Activated naive CD4-positive, alpha-beta T cell treated with Interleukin-2 at 50 U/mL for 16 hours (primary cell): ENCODE measurements around the gene CD247.

Source experiments
- DNase-seq: peaks from one replicate; pipeline ENCODE4 v3.0.0-alpha.2; 2020

The CD247 gene

DNA sequence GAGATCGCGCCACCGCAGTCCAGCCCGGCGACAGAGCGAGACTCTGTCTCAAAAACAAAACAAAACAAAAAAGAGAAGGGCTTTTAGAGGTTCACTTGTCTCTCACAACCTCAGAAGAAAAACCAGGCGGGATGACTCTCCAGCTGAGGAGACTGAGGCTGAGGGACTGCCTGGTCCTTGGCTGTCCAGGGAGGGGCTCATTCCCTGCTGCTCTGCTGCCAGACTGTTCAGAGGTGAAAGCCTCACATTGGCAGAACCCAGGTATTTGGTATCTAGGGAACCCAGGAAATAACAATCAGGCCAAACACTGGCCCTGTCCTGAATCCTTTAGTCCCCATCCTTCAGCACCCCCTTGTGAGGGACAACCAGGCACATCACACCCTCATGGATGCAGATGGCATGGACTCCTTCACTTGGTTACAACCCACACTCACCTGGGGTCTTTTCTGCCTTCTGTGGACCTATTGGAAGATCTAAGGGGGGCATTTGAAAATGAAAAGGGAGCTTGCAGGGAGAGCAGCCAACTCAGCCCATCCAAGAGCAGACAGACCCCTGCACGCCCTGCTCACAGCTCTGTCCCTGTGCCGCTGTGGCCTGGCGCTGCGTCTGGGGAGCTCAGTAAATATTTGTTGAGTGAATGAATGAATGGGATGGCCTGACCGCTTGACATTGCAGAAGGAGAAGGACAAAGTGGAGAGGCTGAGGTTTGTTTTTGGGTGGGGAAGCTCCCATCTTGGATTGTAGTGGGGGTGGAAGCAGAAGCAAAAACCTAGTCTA is 33.4 kb downstream of the CD247 start:
- no peak for DNase-seq

DNA sequence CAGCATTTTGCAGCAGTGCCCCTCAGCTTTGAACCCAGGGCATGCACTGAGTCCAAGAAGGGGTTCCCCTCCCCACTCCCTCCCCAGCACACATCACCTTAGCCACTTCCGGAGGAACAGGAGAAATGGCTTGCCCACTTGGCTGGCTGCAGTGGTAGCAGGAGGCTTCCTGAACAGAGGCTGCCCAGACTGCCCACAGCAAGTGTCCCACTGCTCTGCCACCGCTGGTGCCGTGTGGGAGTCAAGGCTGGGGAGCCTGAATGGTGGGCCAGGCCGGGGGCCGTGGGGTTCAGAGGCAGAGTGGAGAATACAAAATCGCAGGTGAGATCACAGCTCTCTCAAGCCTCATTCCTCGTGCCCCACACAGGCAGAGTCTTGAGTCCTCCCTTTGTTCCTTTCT is 34.5 kb downstream of the CD247 start:
- DNase-seq, result no peak

DNA sequence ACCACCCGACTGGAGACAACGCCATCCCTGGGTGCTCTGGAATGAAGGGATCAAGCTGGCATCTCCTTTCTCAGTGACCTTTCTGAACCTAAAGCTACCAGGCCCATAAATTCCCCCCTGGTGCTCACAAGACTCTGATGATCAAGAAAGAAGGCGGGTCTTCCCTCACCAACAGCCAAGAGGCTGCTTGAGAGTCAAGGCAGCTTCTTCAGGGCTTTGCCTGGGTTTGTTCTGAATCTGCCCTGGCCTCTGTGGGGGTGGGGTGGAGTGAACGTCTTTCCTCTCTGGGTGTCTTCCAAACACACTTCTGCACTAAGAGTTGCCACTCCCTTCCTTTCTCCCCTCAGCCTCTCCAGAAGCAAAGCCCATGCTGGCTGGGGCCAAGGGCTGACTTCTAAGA is 36.1 kb downstream of the CD247 start:
- peak; percentile 40 for DNase-seq

DNA sequence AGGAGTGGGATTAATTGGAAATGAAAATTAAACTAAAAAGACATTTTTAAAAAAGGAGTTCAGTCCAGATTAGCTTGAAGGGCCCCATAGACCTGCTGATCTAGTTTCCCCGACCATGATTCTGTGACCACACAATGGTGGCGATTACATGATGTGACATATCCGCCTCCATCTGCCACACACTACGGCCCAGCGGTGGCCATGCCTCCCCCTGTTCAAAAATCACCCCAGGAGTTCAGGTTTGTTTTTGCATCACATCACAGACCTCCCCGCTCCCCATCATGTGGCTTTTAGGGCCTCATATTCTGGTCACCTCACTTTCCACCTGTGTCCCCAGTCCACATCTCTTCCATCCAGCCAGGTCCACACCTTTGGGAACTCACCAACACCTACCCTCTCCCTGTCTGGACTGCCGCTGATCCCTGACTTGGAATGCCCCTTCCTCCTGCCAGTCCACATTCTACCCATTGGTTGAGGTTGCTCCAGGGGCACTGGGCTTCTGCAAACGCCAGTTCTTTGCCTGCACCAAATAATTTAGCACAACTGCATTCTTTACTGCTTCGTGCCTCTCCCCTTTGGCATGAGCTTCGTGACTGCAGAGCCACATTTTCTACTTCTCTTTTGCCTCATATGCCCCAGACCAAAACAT is 38.9 kb downstream of the CD247 start:
- no peak for DNase-seq

GRCh38 chr1:167477986-167478385 is 40.3 kb downstream of the CD247 start:
- no peak for DNase-seq

GRCh38 chr1:167476061-167476460 is 42.3 kb downstream of the CD247 start:
- no peak for DNase-seq

GRCh38 chr1:167474191-167474641 is 44.1 kb downstream of the CD247 start:
- DNase-seq, result peak; percentile 64

- DNase-seq, result no peak
These were observed 44.6 kb downstream of the CD247 start for GRCh38 chr1:167473761-167474160.

DNA sequence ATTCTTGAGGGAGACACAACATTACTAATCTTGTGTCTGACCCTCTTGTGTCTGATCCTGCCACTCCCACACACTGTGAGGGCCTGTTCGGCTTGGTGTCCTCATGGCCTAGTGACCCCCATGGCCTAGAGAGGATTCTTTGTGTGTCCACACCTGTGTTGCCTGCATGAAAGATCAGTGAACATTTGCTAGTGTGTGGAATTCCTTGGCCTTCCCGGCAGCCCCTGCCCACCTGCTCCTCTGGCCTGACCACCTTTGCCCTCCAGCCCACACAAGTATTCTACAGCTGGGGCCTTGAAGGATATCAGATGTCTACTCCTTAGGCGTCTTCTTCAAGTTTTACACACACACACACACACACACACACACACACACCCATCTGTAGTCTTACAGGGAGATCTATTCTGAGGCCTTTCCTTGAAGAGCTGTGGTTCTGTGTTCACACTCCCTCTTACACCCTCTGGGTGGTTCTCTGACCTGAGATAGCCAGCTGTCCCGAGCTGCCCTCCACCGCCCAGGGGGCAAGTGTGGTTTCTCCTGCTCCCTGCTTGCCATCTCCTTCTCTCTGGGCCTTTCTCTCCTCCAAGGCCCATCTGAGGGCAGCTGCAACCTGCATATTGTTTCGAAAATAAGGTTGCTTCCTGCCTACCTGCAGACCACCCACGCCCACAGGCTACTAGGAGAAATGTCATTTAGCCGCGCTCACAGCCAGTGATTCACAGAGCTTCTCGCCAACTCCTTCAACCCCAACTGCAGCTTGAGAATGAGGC is 45.4 kb downstream of the CD247 start:
- peak; percentile 50 for DNase-seq

- no peak for DNase-seq
These were observed 46.8 kb downstream of the CD247 start for GRCh38 chr1:167471568-167471967.

- DNase-seq, result no peak
These were observed 48.9 kb downstream of the CD247 start for GRCh38 chr1:167469280-167469965.

DNA sequence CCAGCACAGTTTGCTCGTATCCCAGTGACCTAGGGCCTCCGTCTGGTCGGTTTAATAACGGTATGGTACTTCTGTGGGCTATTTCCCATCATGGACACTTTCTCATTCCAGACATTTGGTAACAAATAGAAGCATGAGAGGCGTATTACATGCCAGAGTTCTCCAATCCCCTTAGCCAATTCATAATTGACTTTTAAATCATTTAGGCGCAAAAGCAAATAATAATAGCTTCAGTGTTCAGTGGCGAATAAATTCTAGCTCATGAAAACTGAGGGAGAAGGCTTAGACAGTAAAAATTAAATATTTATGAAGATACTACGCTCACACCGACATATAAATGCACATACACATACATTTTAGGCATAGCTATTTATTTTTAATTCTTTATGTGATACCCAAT is 50.6 kb downstream of the CD247 start:
- DNase-seq, result no peak

DNA sequence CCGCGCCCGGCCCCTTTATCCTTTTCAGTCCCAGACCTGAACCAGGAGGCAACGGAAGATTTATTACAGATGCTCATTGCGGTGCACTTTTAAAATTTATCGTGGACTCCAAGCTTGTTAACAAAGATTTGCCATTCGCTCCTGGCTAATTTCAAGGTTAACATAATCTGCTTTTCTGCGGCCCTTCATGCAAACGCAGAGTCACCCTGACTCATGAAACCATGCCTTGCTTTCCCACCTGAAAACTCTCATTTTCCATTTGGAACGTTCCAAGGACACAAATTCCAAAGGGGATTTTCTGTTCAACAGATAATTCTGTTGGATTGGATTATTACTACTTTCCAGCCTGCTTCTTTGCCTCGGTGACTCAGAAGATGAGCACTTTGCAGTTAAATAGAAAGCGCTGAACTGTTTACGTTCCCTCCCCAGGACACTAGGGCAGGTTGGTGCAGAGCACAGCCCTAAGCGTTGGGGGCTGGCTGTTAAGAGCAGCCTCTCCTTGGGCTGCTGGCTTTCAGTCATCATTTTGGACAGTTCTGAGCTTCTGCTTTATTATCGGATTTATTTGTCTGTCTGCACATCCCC is 51.1 kb downstream of the CD247 start:
- no peak for DNase-seq

DNA sequence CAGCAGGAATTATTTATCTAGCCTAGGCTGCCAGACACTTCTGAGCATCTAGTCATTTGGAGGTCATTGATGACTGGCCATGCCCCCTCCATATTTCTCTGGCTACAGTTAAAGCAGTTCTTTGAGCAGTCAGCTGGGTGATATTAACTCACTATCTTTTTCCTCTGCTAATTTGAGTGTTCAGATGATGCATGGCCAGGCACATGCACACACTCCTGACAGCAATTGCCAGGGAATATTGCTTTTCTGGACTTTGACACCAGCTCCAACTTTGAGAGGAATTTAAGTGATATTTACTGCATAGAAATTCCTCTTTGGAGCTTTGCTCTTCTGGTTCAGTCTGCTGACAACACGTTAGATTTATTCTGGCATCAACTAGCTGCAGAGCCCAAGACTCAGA is 52.6 kb downstream of the CD247 start:
- DNase-seq, result no peak

DNA sequence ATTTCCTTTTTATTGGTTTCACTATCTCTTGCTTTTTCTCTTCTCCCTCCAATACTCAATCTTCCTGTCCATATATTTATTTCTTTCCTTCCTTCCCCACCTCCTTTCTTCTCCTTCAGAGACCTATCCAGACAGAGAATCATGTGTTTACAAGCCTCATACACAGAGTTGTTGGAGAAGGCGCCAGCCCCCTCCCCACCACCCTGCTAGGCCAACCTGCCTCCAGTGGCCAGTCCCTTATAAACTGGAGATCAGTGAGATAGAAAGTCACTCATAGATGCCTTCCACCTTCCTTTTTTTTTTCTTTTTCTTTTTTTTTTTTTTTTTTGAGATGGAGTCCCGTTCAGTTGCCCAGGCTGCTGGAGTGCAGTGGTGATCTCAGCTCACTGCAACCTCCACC is 53.3 kb downstream of the CD247 start:
- DNase-seq, result no peak

DNA sequence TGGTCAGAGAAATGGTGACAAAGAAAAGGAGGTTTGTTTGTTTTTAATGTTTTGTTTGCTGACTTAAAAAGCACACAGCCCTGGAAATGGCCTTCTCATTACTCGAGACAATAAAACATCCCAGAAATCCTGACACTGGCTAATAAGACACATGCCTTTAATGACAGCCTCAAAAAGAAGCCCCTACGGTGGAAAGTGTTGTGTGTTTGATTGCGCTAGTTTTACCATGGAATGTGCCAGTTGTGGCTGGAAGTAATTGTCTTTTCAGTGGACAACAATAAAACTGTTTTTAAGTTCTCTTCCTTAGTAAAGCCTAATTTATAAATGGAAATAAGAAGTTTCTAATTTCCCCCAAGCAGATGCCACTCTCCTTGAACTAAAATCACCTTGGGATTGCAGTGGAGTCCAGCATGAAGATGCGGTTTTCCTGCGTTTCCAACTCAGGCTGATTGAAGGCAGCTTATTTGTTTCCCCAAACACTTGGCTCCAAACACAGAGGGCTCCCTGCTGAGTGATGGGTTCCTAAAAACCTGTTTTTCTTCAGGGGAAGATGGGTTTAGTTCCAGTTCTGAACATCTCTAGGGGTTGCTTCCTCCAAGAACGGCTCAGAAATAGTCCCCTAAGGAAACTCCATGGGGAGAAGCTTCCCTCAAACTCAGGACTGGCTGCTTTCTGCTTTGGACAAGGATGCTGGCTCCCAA is 54.3 kb downstream of the CD247 start:
- DNase-seq, result no peak

GRCh38 chr1:167463080-167463479 is 55.2 kb downstream of the CD247 start:
- no peak for DNase-seq

DNA sequence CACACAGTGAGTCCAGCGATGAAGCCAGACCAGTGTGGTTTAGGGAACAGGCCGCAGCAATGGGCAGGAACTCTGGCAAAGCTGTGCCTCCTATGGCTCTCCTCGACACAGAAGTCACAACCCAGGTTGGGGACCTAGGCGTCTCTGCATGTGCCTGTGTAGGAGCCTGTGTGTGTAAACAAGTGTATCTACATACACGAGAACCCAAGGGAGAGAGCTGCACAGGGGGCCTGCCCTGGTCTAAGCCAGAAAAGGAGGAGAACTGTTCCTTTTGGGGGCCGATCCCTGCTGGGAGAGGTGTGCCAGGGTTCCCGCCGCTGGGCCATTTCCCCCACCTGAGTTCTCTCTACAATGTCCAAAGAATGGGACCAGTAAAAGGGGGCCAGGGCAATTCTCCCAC is 56.0 kb downstream of the CD247 start:
- no peak for DNase-seq

DNA sequence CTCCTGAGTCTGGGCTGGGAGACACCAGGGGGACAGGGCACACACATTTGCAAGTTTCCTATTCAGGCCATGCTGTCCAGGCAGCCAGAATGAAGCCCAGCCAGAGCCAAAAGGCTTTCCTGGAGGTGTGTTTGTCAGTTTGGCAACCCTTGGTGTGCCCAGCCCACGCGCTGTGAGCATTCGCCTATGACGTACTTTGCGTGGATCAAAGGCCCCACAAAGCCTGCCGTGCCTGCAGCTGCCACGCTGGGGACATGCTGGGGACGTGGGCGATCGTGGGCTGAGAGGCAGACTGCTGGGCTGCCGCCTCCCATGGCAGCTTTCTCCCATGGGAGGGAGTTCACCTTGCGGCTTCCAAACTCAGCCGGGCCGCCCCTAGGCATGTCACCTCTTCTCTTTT is 57.5 kb downstream of the CD247 start:
- DNase-seq, result peak; percentile 49

DNA sequence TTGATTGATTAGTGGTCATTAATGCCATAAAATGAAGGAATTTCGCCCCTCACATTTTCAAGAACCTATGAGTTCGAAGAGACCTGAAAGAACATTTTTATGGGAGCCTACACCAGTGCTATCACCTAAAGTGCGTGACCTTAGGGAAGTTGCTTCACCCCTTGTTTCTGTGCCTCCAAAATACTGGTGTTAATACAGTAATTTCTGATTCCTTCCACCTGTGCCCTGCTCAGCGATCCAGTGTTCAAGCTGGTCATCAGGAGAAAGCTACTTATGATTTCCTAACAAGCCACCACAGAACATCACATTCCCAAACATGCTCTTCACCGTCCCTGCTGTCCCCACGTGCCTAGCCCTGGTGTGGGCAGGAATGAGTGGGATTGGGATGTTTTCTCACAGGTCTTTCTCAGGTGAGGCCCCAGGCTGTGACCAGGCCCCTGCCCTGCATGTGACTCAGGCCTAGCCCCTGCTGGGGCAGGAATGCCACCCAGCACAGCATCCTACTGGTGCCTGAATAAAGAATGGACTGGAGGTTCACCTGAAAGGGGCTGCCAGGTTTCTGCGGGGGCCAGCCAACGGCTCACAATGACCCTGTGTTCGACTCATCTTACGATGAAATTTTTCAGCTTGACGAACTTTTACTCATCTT is 60.3 kb downstream of the CD247 start:
- DNase-seq, result no peak

GRCh38 chr1:167456926-167457325 is 61.4 kb downstream of the CD247 start:
- DNase-seq, result no peak

GRCh38 chr1:167456524-167456923 is 61.8 kb downstream of the CD247 start:
- DNase-seq, result no peak
